Brain microvascular endothelial cell (primary cell): ENCODE data around the gene IRF2BPL.

Experiments used
- DNase-seq: peaks from one replicate; pipeline ENCODE4 v3.0.0-alpha.2; 2020
- H3K27ac ChIP-seq: fragments of 250-450 bp; sonication (Bioruptor Pico); 2 replicates; pipeline ENCODE4 v1.5.1; 2020; ENCODE audit warnings: mild to moderate bottlenecking, moderate library complexity
- H3K27me3 ChIP-seq: fragments of 250-450 bp; sonication (Bioruptor Pico); replicated peaks from 2 replicates; pipeline ENCODE4 v1.5.1; 2020; ENCODE audit warnings: mild to moderate bottlenecking
- H3K36me3 ChIP-seq: fragments of 250-450 bp; sonication (Bioruptor Pico); replicated peaks from 2 replicates; pipeline ENCODE4 v1.5.1; 2020; ENCODE audit warnings: mild to moderate bottlenecking
- H3K4me3 ChIP-seq: 2 replicates; pipeline ENCODE4 v1.5.1; 2011; ENCODE audit warnings: low read depth, mild to moderate bottlenecking, control low read depth, low read length, moderate library complexity
- CTCF ChIP-seq: IDR thresholded peaks from 2 replicates; pipeline ENCODE4 v1.5.1; 2011; ENCODE audit warnings: low read depth, mild to moderate bottlenecking, moderate library complexity, low read length, control low read depth, inconsistent platforms; ENCODE audit errors: missing control alignments
- in situ Hi-C: cut with HindIII; loops from 2 replicates; pipeline ENCODE4 v1.10.0; 2017; ENCODE audit warnings: low sequenced_read_pairs, low pct_ligation_motif_present

The IRF2BPL gene

GRCh38 chr14:77014004-77014604 is 14.4 kb downstream of the IRF2BPL start:
- no peak for TF ChIP-seq CTCF
- Histone ChIP-seq H3K4me3 (no peak overlapping the region), H3K27ac (no peak overlapping the region), H3K36me3 (no peaks in the 10 kb centered on the region), H3K27me3 (no peaks in the 10 kb centered on the region)
- in situ Hi-C loops: no loop called here
- no peak for DNase-seq

DNA sequence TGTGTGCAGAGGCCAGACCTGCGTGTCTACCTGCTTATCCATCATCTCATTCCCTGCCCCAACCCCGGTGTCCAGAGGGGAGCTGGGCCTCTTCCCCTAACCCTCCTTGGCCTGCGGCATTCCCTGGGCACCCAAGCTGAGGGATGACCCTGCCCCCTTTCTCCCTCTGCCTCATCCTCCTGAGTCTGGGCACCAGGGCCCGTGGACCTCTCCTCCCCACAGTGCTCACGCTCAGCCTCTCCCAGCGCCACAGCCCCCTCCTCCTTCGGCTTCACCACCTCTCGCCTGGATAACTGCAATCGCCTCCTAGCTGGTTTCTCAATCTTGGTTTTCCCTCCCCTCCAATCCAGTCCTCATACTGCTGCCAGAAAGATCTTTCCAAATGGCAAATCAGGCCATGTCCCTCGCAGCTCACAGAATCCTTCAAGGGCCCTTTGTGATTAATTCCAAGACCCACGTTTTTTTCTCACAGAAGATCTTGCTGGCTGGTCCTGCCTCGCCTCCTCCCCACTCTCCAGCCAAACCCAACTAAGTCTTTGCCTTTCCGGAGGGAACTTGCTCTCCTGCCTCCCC is 16.2 kb downstream of the IRF2BPL start:
- in situ Hi-C loops: no loop called here
- Histone ChIP-seq H3K27ac (no peak overlapping the region), H3K27me3 (no peaks in the 10 kb centered on the region), H3K4me3 (no peak overlapping the region), H3K36me3 (no peaks in the 10 kb centered on the region)
- DNase-seq: no peak
- no peak for TF ChIP-seq CTCF

DNA sequence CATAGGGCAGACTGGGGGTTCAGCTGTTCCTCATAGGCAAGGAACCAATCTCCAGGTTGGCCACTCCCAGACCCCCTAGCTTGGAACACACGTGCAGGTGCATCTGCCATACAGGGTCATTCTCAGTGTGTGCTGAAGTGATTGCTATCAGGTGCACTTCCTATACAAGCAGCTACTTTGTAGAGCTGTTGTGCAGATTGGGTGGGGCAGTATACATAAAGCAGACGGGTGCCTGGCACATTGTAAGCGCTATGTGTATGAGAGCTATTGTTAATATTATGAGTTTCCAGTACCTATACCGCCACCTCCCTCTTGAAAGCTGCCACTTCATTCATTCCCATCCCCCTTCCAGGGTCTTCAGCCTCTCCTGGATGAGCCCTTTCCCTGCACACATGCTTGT is 17.3 kb downstream of the IRF2BPL start:
- no peak for TF ChIP-seq CTCF
- H3K36me3 ChIP-seq: no peaks in the 10 kb centered on the region
- no peaks in the 10 kb centered on the region for H3K27me3 ChIP-seq
- no peak for DNase-seq
- no peak overlapping the region for H3K4me3 ChIP-seq
- in situ Hi-C loops: no loop called here
- H3K27ac ChIP-seq: no peak overlapping the region

- H3K36me3 ChIP-seq: no peaks in the 10 kb centered on the region
- in situ Hi-C loops: no loop called here
- no peak overlapping the region for H3K4me3 ChIP-seq
- TF ChIP-seq CTCF: no peak
- H3K27ac ChIP-seq: no peak overlapping the region
- H3K27me3 ChIP-seq: no peaks in the 10 kb centered on the region
- no peak for DNase-seq
Measured at GRCh38 chr14:77009014-77009413, 19.5 kb downstream of the IRF2BPL start.

- Histone ChIP-seq H3K4me3 (no peak overlapping the region), H3K36me3 (no peaks in the 10 kb centered on the region), H3K27me3 (no peaks in the 10 kb centered on the region), H3K27ac (no peak overlapping the region)
- no peak for DNase-seq
- TF ChIP-seq CTCF: no peak
- in situ Hi-C loops: no loop called here
Measured at GRCh38 chr14:77008541-77008940, 20.0 kb downstream of the IRF2BPL start.

DNA sequence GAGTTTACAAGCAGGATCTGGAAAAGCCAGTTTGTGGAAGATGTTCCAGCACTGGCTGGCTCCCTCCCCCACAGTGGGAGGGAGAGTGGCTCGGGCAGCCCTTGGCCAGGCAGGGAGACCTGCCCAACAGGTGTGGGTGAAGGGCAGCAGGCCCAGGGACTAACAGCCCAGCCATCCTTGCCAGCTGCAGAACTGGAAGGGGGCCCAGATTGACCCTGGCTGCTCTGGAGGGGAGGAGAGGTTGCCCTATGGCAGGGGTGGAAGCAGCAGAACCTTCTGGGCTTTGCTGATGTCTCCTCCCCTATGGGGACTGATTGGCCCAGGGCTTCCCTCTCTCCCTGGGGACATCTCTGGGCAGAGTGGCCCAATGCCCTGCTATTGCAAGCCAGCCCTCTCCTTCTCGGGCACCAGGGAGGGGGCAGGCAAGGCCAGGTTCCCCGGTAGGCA is 20.5 kb downstream of the IRF2BPL start:
- H3K36me3 ChIP-seq: no peaks in the 10 kb centered on the region
- no peak for TF ChIP-seq CTCF
- in situ Hi-C loops: no loop called here
- no peak for DNase-seq
- H3K27ac ChIP-seq: no peak overlapping the region
- no peak overlapping the region for H3K4me3 ChIP-seq
- H3K27me3 ChIP-seq: no peaks in the 10 kb centered on the region
